ENCODE measurements around the gene TRIM52. TPM values are rescaled to one million over a fixed set of nuclear protein-coding genes. Genes with fewer than 3 reads are reported as not detected.

TRIM52 gene
- polyA plus RNA-seq, 1 of the 3 experiments (the other 2 are of a cell fraction) = 6.4 TPM

DNA sequence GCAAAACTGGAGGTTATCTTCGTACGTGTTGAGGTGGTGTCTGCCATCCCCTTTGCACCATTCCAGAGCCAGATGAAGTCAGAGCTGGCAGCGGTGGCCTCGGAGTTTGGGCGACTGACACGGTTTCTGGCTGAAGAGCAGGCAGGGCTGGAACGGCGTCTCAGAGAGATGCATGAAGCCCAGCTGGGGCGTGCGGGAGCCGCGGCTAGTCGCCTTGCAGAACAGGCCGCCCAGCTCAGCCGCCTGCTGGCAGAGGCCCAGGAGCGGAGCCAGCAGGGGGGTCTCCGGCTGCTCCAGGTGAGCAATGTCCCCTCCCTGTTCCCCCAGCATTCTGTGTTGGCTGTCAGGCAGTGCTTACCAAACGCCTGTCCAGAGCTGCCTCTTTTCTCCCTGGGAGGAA, 28.4 kb downstream of the TRIM52 start (continued):
- no peak for TF ChIP-seq CTCF (IDR thresholded peaks at IDR 0.05)

DNA sequence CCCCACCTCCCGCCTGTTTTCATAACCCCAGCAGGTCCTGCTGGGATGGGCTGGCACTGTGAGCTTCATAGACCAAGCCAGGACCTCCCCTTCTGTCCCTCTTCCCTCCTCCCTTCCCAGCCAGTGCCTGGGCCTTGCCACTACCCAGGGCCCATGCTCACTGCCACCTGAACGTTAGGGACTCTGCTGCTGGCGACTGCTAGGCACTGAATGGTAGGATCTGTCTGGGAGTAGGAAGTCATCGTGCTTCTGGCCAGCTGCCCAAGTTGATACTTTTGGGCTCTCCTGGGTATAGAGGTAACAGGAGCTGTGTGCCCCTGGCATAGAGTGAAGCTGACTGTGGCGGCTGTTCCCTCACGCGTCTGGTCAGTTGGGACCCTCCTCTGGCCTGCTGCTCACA, 29.5 kb downstream of the TRIM52 start:
- H3K79me2 ChIP-seq (ENCODE audit: insufficient read depth) = peaks cover 25% of the 10 kb centered on the region
- no peak for DNase-seq
- 81% methylated on average over 7 of the region's 7 CpGs for WGBS (ENCODE audit: low lambda C conversion rate)
- H3K4me1 ChIP-seq (ENCODE audit: control insufficient read depth in 1 of 2, insufficient read depth in 2 of 2, low read depth in 1 of 2, low read length in 1 of 2) = no peaks in the 10 kb centered on the region; a peak in 1 of 4 replicates
- no peak overlapping the region for H3K9ac ChIP-seq
- no peak overlapping the region for H3K4me2 ChIP-seq
- peaks cover 33% of the 10 kb centered on the region for H3F3A ChIP-seq (replicated peaks; ENCODE audit: insufficient read depth)
- peaks cover 32 to 63% of the 10 kb centered on the region in 2 experiments for H3K36me3 ChIP-seq (replicated peaks in 1 of 2; ENCODE audit: control insufficient read depth in 1 of 2, insufficient read depth in 2 of 2, low read length in 1 of 2)
- H3K9me2 ChIP-seq = no peaks in the 10 kb centered on the region
- no peaks in the 10 kb centered on the region for H3K27me3 ChIP-seq (ENCODE audit: insufficient read depth)
- CTCF ChIA-PET = interaction anchor here (0.7 kb wide), 1 partner anchor 10 kb away, joined by 3 read pairs; no protein-coding TSS in a partner anchor
- no peaks in the 10 kb centered on the region for H3K9me3 ChIP-seq
- peaks cover 6% of the 10 kb centered on the region for H4K20me1 ChIP-seq (ENCODE audit: insufficient read depth)
- H2AFZ ChIP-seq (ENCODE audit: low read depth) = no peak overlapping the region
- TF ChIP-seq JUND (IDR thresholded peaks at IDR 0.05) (no peak), CHD2 (IDR thresholded peaks at IDR 0.05; ENCODE audit: low read length, partially characterized antibody) (no peak), SMC3 (IDR thresholded peaks at IDR 0.05; ENCODE audit: low read depth, low read length) (no peak), FOXM1 (IDR thresholded peaks at IDR 0.05; ENCODE audit: low read depth) (no peak), MEF2A (IDR thresholded peaks at IDR 0.05; ENCODE audit: borderline replicate concordance, low read depth) (no peak), GATA2 (CRISPR knock-in tag; IDR thresholded peaks at IDR 0.05) (no peak), RFX5 (IDR thresholded peaks at IDR 0.05; ENCODE audit: low read length) (no peak), EZH2phosphoT487 (IDR thresholded peaks at IDR 0.05; ENCODE audit: borderline replicate concordance, low read depth) (no peak), USF2 (IDR thresholded peaks at IDR 0.05; ENCODE audit: borderline replicate concordance, low read depth, low read length) (no peak), MXI1 (IDR thresholded peaks at IDR 0.05; ENCODE audit: low read depth, low read length) (no peak), ZBTB33 (IDR thresholded peaks at IDR 0.05; ENCODE audit: borderline replicate concordance, low read depth) (no peak)
- TF ChIP-seq, protein P1, sequence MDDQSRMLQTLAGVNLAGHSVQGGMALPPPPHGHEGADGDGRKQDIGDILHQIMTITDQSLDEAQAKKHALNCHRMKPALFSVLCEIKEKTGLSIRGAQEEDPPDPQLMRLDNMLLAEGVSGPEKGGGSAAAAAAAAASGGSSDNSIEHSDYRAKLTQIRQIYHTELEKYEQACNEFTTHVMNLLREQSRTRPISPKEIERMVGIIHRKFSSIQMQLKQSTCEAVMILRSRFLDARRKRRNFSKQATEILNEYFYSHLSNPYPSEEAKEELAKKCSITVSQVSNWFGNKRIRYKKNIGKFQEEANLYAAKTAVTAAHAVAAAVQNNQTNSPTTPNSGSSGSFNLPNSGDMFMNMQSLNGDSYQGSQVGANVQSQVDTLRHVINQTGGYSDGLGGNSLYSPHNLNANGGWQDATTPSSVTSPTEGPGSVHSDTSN (IDR thresholded peaks at IDR 0.05) = no peak
- H3K4me3 ChIP-seq (ENCODE audit: low read depth in 2 of 2, low read length in 1 of 2) = no peak overlapping the region
- no peak overlapping the region for H3K27ac ChIP-seq (ENCODE audit: low read depth in 2 of 2, low read length in 1 of 2)
- POLR2A ChIA-PET = interaction anchor here (1.0 kb wide), 1 partner anchor 10 kb away, joined by 3 read pairs; no protein-coding TSS in a partner anchor

Data from SK-N-SH (cell line).